ENCODE results near the gene SPRYD7.
"Not testable (repeated sequence)": the region's sequence is repeated elsewhere in the genome, so short reads cannot be mapped to it uniquely, and the experiment has no call there.

The SPRYD7 gene

DNA sequence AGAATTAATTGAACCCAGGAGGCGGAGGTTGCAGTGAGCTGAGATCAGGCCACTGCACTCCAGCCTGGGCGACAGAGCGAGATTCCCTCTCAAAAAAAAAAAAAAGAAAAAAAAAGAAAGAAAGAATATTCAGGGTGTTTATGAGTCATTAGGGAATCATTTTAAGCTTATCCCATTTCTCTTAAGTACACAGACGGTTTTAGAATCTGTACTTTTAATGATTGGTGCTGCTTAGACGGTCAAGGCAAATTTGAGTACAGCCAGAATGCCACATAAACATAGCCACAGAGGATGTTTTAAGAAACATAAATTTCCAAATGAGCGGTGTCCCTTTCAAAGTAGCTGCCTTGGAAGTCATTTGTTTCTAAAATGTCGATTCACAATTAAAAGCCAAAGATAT, 2.6 kb downstream of the SPRYD7 start:
- no peak for DNase-seq (ENCODE audit: low read depth in 4 of 4, low spot score in 1 of 4)

DNA sequence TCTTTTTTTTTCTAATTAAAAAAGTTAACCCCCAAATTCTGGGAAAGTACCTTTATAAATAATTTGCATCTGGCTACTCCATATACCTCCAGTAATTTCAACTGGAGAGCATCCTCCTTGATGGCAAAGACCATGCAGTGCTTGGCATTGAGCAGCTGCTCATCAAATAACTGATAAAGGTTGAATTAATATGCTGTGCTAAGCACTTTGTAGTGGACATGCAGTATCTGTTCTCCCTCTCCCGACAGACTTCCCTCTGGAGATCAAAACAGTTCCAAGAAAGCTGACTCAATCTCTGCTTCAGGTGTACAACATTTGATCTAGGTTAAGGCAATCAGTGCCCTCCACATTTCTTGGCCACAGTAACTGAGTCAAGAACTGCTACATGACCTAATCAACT, 3.3 kb downstream of the SPRYD7 start:
- no peak for DNase-seq (ENCODE audit: low read depth in 4 of 4, low spot score in 1 of 4)

DNA sequence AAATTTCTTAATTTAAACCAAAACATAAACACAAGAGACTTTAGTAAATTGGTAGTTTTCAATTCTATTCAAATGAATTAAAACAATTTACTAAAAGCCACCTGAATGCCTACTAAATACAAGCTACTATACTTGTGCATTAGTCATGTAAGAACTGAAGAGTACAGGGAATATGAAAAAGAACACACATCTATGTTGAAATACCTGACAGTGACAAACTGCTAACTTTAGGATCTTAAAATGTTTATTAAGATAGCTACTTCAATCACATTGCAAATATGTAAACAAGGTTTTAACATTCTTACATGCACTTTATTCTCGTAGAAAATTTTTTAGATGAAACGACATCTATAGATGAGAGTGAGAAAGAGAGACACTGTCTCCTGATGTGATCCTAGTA, 4.1 kb downstream of the SPRYD7 start:
- DNase-seq (ENCODE audit: low read depth in 4 of 4, low spot score in 1 of 4): no peak

DNA sequence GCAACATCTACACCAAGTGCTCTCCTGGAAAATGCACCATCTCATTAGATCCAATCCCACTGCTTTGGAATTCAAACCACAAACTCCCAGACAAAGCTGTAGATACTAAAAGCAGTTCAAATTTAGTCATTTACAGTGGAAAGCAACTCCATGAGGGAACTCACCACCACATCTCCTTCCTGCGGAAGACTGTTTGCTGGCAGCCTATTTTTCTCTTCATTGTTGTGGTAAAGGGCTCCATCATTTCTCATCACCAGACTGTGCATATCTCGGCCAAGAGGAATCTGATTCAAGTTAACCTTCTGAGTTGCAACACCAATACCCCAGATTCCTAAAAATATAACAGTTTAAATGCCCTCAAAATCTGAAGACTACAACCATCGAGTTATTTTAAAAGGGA, 8.4 kb downstream of the SPRYD7 start:
- DNase-seq (ENCODE audit: low read depth in 4 of 4, low spot score in 1 of 4): no peak

DNA sequence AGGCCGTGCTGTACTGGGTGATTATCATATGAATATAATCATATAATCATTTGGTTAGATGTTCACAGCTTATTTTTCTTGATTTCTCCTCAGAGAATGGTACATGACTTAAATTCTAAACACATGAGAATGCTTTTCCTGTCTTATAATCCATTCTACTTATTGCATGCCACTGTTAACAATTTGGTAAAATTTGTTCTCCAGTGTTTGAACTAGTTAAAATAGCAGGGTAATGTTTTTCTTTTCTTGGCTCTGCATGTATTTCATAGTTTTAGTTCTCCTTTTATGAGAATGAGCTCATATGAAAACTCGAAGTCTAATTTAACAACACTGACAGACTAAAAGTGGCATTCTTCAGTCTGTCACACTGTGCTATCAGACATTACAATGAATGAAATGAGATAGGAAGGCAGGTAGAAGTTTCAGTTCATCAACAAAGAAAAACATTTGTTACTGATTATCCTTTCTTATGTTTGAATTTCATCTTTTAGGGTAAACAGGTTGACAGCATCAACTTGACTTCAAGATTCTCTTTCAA, 10.2 kb downstream of the SPRYD7 start:
- no peak for DNase-seq (ENCODE audit: low read depth in 4 of 4, low spot score in 1 of 4)

DNA sequence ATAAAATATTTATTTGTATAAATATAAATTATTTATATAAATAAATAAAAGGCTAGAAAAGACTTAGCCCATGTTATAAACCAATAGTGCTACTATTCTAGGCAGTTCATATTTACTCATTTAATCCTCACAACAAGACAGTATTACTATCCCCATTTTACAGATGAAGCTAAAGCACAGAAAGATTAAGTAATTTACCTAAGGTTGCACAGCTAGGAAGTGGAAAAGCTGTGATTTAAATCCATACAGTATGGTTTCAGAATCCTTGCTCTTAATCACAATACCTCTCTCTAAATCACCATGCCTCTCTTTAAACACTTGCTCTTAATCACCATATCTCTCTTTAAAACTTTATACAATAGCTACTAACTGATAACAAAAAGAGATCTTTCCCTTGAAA, 13.8 kb downstream of the SPRYD7 start:
- DNase-seq (ENCODE audit: low read depth in 4 of 4, low spot score in 1 of 4): no peak

DNA sequence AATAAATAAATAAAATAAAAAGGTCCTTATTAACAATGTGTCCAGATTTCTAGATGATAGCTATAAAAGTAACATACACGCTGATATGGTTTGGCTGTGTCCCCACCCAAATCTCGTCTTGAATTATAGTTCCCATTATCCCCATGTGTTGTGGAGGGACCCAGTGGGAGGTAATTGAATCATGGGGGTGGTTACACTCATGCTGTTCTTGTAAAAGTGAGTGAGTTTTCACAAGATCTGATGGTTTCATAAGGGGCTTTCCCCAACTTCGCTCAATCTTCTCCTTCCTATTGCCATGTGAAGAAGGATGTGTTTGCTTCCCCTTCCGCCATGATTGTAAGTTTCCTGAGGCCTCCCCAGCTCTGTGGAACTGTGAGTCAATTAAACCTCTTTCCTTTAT, 15.2 kb downstream of the SPRYD7 start:
- not testable (repeated sequence) for DNase-seq (ENCODE audit: low read depth in 4 of 4, low spot score in 1 of 4)

DNA sequence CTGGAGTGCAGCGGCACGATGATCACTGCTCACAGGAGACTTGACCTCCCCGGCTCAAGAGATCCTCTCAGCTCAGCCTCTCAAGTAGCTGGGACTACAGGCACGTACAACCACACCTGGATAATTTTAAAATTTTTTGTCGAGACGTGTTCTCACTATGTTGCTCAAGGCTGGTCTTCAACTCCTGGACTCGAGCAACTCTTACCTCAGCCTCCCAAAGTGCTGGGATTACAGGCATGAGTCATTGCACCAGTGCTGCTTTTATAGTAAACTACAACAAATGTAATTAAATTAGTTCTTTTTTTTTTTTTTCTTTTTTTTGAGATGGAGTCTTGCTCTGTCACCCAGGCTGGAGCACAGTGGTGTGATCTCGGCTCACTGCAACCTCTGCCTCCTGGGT, 18.0 kb downstream of the SPRYD7 start:
- DNase-seq (ENCODE audit: low read depth in 4 of 4, low spot score in 1 of 4): not testable (repeated sequence)

DNA sequence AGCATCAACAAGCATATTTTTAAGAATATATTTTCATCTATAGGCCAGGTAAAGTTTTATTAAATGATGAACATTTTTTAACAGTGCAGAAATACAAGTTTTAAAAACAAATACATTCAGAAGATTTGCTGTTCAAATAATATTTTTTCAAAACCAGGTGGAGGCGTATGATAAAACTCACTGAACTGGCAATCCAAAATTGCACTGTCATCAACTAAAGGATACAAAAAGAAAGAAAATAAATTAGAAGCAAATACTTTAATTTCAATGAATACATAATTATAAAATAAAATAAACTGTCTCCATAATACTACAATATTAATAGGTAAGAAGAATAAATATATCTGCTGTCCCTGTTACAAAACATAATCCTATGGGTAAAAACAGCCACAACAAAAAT, 21.2 kb downstream of the SPRYD7 start:
- DNase-seq (ENCODE audit: low read depth in 4 of 4, low spot score in 1 of 4): no peak

DNA sequence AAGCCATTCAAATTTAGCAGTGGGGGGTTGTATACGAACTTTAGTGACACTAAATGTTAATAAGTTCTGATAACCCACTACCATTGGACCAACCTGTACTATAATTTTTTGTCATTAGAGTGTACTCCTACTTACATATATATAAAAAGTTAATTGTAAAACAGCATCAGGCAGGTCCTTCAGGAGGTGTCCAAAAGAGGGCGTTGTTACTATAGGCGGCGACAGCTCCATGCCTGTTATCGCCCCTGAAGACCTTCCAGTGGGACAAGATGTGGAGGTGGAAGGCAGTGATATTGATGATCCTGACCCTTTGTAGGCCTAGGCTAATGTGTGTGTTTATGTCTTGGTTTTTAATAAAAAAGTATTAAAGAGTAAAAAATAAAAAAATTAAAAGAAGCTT, 27.5 kb downstream of the SPRYD7 start:
- no peak for DNase-seq (ENCODE audit: low read depth in 4 of 4, low spot score in 1 of 4)

DNA sequence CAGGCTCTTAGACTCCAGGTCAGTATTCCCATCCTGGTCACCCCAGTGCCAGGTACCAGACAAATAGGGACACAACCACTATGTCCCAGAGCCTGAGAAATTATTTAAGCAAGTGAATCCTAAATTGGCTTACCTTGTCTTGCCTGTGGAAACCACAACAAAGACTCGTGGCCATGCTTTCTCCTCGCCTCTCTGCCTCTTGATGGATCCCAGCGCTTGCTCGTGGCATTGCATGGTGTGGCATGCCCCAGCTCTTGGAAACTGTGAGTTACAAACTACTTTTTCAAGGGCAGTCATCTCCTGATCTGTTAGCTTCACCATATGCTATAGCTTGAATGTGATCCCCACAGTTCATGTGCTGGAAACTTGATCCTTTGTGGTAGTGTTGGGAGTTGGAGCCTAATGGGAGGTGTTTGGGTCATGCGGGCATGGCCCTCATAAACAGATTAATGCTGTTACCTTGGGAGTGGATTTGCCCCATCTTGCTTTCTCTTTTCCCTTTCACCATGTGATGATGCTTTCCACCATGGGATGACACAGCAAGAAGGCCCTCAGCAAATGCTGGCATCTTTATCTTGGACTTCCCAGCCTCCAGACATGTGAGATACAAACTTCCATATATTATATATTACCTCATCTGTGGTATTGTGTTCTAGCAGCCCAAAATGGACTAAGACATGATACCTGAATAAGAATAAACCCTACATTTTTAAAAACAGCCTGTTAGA, 31.2 kb downstream of the SPRYD7 start:
- DNase-seq (ENCODE audit: low read depth in 4 of 4, low spot score in 1 of 4): no peak

DNA sequence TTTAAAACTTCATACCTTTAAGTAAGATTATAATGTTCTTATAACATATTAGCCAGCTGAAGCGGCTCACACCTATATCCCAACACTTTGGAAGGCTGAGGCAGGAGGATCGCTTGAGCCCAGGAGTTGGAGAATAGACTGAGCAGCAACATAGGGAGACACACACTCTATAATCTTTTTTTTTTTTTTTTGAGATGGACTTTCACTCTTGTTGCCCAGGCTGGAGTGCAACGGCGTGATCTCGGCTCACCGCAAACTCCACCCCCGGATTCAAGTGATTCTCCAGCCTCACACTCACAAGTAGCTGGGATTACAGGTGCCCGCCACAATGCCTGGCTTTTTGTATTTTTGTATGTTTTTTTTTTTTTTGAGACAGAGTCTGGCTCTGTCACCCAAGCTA, 37.3 kb downstream of the SPRYD7 start:
- no peak for DNase-seq (ENCODE audit: low read depth in 4 of 4, low spot score in 1 of 4)

DNA sequence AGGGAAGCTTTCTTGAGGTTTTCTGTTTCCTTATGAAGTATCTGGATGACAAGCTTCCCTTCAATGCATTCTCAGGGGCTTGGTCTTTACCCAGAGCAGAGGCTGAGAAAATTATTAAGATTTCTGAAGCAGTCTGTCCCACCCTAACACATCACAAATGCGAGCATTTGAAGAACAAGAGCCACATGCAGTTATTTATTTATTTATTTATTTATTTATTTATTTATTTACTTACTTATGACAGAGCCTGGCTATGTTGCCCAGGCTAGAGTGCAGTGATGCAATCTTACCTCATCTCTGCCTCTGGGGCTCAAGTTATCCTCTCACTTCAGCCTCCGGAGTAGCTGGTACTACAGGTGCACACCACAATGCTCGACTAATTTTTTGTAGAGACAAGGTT, 38.4 kb downstream of the SPRYD7 start:
- no peak for DNase-seq (ENCODE audit: low read depth in 4 of 4, low spot score in 1 of 4)

DNA sequence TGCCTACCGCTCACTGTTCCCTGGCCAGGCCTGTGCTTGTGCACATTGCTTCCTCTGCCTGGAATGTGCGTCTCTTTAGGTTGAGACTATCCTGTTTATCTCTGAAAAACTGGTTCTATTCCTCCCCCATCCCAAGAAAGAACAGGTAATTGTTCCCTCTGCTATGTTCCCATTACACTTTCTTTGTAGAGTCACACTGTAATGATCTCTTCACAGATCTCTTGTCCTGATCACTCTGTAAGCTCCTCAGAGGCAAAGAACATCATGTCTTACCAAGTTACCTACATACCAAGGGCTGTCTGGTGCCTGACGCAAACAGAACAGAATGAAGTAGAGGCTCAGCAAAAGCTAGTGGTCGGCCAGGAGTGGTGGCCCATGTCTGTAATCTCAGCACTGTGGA, 40.3 kb downstream of the SPRYD7 start:
- DNase-seq (ENCODE audit: low read depth in 4 of 4, low spot score in 1 of 4): no peak

DNA sequence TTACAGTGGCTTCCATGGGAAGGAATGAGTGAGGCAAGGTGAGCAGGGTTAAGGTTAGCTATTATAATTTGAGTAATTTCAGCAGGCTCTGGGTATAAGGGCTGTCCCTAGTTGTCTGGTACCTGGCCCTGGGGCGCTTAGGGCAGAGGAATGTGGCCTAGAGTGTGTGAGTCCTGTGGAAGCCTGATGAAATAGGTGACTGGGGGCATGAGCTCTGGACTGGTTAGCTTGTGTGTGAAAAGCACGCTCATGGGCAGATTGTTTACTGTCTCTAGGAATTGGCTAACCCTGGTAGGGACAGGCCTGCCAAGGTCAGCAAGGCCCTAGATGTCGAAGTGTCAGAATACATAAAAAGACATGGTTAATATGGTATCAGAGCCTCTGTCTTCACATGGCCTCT, 42.5 kb downstream of the SPRYD7 start:
- no peak for DNase-seq (ENCODE audit: low read depth in 4 of 4, low spot score in 1 of 4)

DNA sequence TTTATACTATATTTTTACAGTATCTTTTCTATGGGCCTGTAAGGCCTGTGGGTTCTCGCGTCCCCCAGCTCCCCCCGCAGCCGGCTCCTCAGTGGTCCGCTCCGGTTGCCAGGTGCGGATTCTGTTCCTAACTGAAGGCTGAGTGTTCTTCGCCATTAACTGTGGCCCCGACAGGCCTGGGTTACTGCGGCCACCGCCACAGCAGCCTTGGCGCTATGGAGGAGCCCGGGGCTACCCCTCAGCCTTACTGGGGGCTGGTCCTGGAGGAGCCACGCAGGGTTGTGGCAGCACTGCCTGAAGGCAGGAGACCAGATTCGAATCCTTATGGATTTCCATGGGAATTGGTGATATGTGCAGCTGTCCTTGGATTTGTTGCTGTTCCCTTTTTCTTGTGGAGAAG, 45.8 kb downstream of the SPRYD7 start:
- DNase-seq (ENCODE audit: low read depth in 4 of 4, low spot score in 1 of 4): no peak

DNA sequence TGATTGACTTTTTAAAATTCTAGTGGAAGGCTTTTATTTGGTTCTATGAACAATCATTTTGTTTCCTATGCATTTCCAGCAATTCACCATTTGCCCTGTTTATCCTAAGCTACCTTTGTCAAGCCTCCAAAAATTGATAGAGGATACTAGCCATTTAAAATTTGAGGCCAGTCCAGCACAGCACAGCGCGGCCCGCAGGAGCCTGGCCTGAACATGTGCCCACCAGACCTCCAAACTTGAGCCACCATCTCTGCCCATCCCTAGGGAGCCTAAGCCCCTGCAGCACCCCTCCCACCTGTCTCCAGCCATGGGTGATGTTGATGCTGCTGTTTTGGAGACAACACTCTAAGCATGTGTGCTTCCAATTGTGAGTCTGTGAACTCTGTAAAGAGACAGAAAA, 57.5 kb downstream of the SPRYD7 start:
- no peak for DNase-seq (ENCODE audit: low read depth in 4 of 4, low spot score in 1 of 4)

DNA sequence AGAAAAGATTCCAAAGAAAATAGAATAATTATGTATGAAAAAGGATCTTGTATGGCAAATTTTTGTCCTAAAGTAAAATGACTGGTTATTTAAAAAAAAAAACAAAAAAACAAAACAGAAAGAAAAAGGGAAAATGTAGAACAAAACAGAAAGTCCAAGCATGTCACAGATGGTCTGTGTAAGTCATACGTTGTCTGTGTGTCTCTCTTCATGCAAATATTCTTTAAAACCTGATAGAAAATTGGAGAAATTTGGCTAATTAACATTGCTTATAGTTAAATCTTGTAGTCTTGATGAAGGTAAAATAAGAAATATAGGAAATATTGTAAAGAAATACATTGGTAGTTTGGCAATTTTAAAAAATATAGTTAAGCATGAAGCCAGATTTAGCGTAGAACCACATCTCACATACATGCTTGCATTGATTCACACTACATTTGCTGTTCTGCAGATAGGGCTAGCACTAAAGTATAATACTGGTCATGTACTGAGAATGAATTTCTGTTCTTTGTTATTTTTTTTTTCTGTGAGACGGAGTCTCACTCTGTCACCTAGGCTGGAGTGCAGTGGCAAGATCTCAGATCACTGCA, 58.4 kb downstream of the SPRYD7 start:
- no peak for DNase-seq (ENCODE audit: low read depth in 4 of 4, low spot score in 1 of 4)

DNA sequence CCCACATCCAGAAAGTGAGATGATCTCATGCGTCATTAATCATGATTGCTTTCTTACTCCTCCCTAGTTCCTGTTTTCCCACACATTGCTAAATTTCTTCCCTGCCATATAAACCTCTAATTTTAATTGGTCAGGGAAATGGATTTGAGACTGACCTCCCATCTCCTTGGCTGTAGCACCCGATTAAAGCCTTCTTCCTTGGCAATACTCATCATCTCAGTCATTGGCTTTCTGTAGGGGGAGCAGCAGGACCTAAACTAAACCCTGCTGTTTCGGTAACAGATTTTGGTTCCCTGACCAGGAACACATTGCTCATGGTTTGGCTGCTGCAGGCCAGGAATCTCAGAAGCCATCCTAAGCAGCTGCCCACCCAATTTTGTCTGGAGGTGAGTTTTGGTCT, 61.7 kb downstream of the SPRYD7 start:
- DNase-seq (ENCODE audit: low read depth in 4 of 4, low spot score in 1 of 4): no peak

DNA sequence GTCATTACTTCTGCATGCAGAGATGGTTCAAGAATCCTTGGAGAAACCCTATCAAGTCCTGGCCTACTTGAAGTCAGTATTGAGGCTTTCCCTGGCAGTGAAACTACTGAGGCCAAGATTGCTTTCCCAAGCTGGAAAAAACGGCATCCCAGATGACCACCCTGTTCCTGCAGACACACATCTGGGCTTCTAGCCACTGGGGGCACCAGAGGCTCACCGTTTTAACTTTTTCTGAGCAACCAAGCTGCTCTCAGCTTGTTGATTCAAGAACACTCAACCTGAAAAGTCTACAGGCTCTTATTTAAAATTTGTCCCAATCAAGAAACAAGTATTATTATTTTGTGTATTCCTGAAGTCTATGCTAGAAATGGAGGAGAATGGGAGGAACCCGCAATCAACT, 66.6 kb downstream of the SPRYD7 start:
- DNase-seq (ENCODE audit: low read depth in 4 of 4, low spot score in 1 of 4): no peak

DNA sequence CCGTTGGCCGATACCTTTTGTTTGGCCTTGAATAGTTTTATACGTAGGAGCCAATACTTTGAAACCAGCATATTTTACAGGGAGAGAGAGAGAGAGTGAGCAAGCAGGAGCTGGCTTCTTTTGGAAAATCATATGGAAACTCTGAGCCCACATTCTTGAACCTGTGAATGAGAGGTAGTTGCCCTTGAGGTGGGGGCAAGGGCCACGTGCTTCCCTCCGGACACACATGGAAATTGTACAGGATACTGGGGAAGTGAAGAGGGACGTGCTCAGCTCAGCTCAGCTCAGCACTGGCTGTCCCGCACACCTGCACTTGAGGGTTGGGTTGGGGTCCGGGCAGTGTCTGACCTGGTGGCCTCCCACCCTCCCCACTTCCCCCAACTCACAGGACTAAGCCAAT, 68.3 kb downstream of the SPRYD7 start:
- DNase-seq (ENCODE audit: low read depth in 4 of 4, low spot score in 1 of 4): no peak

DNA sequence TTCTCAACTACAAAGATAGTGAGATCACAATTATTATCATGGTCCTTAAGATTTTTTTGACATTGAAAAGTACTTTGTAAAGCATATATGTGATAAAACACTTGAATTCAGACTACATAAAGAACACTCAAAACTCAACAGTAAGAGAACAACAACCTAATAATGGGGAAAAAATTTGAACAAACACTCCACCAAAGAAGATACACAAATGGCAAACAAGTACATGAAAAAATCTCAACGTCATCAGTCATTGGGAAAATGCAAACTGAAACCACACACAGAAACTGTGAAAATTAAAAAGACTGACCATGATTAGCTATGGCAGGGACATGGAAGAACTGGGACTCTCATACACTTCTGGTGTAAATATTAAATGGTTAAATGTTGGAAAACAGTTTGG, 70.9 kb downstream of the SPRYD7 start:
- no peak for DNase-seq (ENCODE audit: low read depth in 4 of 4, low spot score in 1 of 4)

DNA sequence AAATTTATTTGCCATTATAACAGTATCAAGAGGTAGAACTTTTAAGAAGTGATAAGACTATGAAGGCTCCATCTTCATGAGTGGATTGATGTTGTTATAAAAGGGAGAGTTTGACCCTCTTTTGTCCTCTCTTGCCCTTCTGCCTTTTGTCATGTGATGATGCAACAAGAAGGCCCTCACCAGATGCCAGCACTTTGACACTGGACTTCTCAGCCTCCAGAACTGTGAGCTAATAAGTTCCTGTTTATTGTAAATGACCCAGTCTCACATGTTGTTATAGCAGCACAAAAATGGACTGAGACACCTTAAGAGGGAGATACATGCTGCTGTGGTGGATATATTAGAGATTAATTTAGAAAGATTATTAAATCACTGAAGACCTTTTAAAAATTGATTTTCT, 71.6 kb downstream of the SPRYD7 start:
- DNase-seq (ENCODE audit: low read depth in 4 of 4, low spot score in 1 of 4): no peak
